Heart right ventricle (tissue), 16 donors: ENCODE measurements around the gene KCNA5. TPM values are rescaled to one million over a fixed set of nuclear protein-coding genes. Genes with fewer than 3 reads are reported as not detected.

Experiments
- ATAC-seq, 8 donors: fragments of 200-7000 bp; cut with Tn5 transposase; one replicate each; pipeline ENCODE4 v1.9.1; 2020; ENCODE audit warnings: mild to moderate bottlenecking in 8 of 8, moderate library complexity in 8 of 8, moderate number of reproducible peaks in 1 of 8
- DNase-seq, 2 donors: peaks; one replicate each; pipeline ENCODE4 v3.0.0-alpha.2; 2020
- H3K27ac ChIP-seq, 10 donors: fragments of 200-600 bp; sonication (generic) in 2 of 10; one replicate each; pipeline versions ENCODE4 v1.5.0 to v1.8.0; 2020 to 2022; ENCODE audit warnings: mild to moderate bottlenecking in 3 of 10
- H3K27me3 ChIP-seq, 7 donors: fragments of 200-600 bp; one replicate each; pipeline ENCODE4 v1.8.0; 2021 to 2022; ENCODE audit warnings: mild to moderate bottlenecking in 2 of 7
- H3K36me3 ChIP-seq, 9 donors: fragments of 200-600 bp; sonication (generic) in 1 of 9; one replicate each; pipeline versions ENCODE4 v1.5.0 to v1.8.0; 2020 to 2022; ENCODE audit warnings: mild to moderate bottlenecking in 2 of 9
- H3K4me1 ChIP-seq, 9 donors: fragments of 200-600 bp; sonication (generic) in 1 of 9; one replicate each; pipeline versions ENCODE4 v1.5.0 to v1.8.0; 2020 to 2022; ENCODE audit warnings: mild to moderate bottlenecking in 4 of 9
- H3K4me3 ChIP-seq, 10 donors: fragments of 200-600 bp; sonication (generic) in 2 of 10; one replicate each; pipeline versions ENCODE4 v1.5.0 to v1.8.0; 2020 to 2022; ENCODE audit warnings: mild to moderate bottlenecking in 7 of 10, moderate library complexity in 2 of 10
- H3K9me3 ChIP-seq, 11 donors: fragments of 200-600 bp in 10 of 11; sonication (generic) in 2 of 11; one replicate each; pipeline versions ENCODE4 v1.5.0 to v1.8.0; 2013 to 2022; ENCODE audit warnings: mild to moderate bottlenecking in 2 of 11, control low read depth in 1 of 11, moderate library complexity in 1 of 11
- CTCF ChIP-seq, 9 donors: fragments of 200-600 bp; sonication (generic) in 2 of 9; IDR thresholded peaks; one replicate each; pipeline versions ENCODE4 v1.5.0 to v1.8.0; 2021 to 2022; ENCODE audit warnings: antibody characterized with exemption in 9 of 9, mild to moderate bottlenecking in 5 of 9, moderate library complexity in 1 of 9
- WGBS, 2 donors: extraction: QIAGEN DNeasy Blood & Tissue Kit; methylation state at CpG; one replicate each; pipeline ENCODE4 v1.1.7; 2013; ENCODE audit warnings: inconsistent platforms in 1 of 2; 5-methylcytosine and 5-hydroxymethylcytosine counted together
- intact Hi-C, 10 donors: fragments of 100-400 bp; cut with DNase I; formaldehyde crosslinking; loops; one replicate each; pipeline versions ENCODE4 v1.11.1 to v1.14.2; 2022
- polyA plus RNA-seq, 2 donors: library from polyadenylated mRNA; stranded (reverse); fragments of 200-250 nt; gene quantifications; one replicate each; pipeline ENCODE4 v1.2.3, GENCODE V29; 2013
- total RNA-seq, 10 donors: library from RNA; stranded (reverse); fragmentation: NEBNext Ultra II Directional in 3 of 10; extraction: Animal tissue kit (Norgen Biotek cat#: 25700) in 3 of 10; gene quantifications; one replicate each; pipeline versions ENCODE4 v1.2.1 to v1.2.4, GENCODE V29; 2021 to 2023
- donor health status: Arrhythmogenic right ventricular cardiomyopathy.
- donor health status: ischemic (EF 13 %, LVEDD 7.1; RV severe dilation, severe dysfunction).
- donor health status: healthy with polysubstance abuse.
- donor health status: DM: no; HTN: yes; CAD: no.
- donor health status: DM: no; HTN: no; CAD: no.
- donor health status: ischemic (EF 25% LVEDD 6.9; RV normal size, moderate dysfunction).
- donor health status: ischemic (EF 25% LVEDD 5.7; RV mildly dilated, moderate dysfunction).
- donor health status: healthy.
- donor health status: DM: yes; HTN: yes; CAD: no.
- donor health status: Ischemic cardiomyopathy.
- donor health status: ischemic (EF 35%, LVEDD 5.7; RV mildly dilated, moderate dysfunction).
- donor health status: nonischemic (EF 11% LVEDD 7.7; RV severe dilation, severe dysfunction).
- donor health status: DM: yes; HTN: yes; CAD: no.
- donor health status: PGD.
- donor health status: ischemic (EF 29% LVEDD 5.4; RV normal size, mild dysfunction).
- donor health status: nonischemic (EF 23%, LVEDD 6.1; RV moderate dilation, normal function).

KCNA5 gene
- total and polyA plus RNA-seq, 12 donors: 1.4 to 5.8 (median 2.8) TPM

DNA sequence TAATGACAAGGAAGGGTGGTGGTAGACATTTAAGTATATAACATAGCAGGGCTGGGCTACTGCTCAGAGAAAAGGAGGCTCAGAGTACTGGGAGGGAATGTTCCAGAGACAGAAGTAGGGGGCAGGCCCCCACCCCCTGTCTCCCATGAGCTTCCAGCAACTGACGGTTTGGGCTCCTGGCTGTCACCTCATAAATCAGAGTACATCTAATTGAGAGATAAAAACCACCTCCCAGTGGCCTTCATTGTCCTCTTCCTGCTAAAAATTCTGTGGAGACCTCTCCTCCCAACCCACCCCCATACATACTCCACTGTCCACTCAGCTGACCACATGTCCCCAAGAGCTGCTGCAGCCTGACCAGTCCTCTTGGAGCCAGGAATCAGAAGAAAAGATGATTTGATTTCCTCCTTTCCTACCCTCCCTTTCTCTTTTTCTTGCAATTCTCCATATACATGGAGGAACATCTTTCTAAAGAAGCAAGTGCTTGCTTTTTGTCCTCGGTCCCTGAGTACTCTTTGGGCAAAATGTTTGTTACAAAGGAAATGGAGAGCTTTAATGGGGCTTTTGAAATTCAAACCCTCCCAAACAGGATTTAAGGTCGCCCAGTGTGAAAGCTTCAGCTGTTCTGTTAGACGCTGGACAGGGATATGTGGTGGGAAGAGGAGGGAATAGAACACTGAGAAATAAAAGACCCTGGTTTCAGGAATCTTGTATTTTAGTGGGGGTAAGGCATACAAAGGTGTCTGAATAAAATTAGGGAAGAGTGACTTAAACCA, 16.4 kb upstream of the KCNA5 start:
- intact Hi-C loops: loop anchor here in 2 of 10 donors (10.0 kb wide), 2 partner anchors 408 to 418 kb away; partner anchors contain the start of gene NTF3 (in 1 of the 2)
- H3K27me3 ChIP-seq: peaks cover 0 to 3% (median 0%) of the 10 kb centered on the region in 7 donors
- H3K9me3 ChIP-seq: peaks cover 0 to 4% (median 0%) of the 10 kb centered on the region in 11 donors
- TF ChIP-seq CTCF (IDR thresholded peaks at IDR 0.05): no peak
- no peak overlapping the region for H3K4me3 ChIP-seq
- H3K27ac ChIP-seq: peak overlapping the region in 6 of 10 donors; percentile 32 to 68 (median 48)
- WGBS, 2 donors: 55% methylated on average over 4 of the region's 4 CpGs
- peaks cover 0 to 33% (median 12%) of the 10 kb centered on the region in 9 donors for H3K4me1 ChIP-seq
- no peaks in the 10 kb centered on the region for H3K36me3 ChIP-seq
- ATAC-seq (no peak), DNase-seq (no peak)

GRCh38 chr12:5030066-5030465, 13.6 kb upstream of the KCNA5 start:
- TF ChIP-seq CTCF (IDR thresholded peaks at IDR 0.05): no peak
- H3K36me3 ChIP-seq: no peaks in the 10 kb centered on the region

DNA sequence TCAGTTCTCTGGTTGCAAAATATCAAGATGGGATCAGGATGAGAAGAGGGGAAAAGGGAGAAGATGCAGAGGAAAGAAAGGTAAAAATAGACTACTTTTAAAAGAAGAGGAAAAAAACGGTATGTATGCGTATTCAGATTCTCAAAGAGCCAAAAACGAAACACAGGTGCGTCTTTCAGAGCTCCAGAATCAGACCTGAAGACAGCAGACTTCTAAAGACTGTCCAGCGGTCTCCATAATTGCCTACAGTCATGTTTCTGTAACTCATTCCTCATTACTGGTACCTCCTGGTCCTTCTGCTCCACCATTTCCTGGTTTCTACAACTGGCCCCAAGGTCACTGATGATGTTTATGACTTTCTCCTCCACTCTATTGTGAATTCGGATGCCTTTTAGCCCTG, 12.4 kb upstream of the KCNA5 start:
- DNase-seq (no peak), ATAC-seq (no peak)
- intact Hi-C loops: no loop called here
- Histone ChIP-seq H3K4me3 (no peak overlapping the region), H3K27ac (no peak overlapping the region), H3K27me3 (no peaks in the 10 kb centered on the region), H3K9me3 (peaks cover 0 to 4% (median 0%) of the 10 kb centered on the region in 11 donors), H3K36me3 (no peaks in the 10 kb centered on the region), H3K4me1 (peaks cover 2 to 39% (median 25%) of the 10 kb centered on the region in 9 donors)
- TF ChIP-seq CTCF (IDR thresholded peaks at IDR 0.05): no peak
- 93 to 97% methylated on average over 6 of the region's 6 CpGs for WGBS, 2 donors

More at GRCh38 chr12:5030066-5030465, 13.6 kb upstream of the KCNA5 start:
- H3K4me1 ChIP-seq: peaks cover 2 to 46% (median 24%) of the 10 kb centered on the region in 9 donors
- peaks cover 0 to 4% (median 0%) of the 10 kb centered on the region in 11 donors for H3K9me3 ChIP-seq
- no peaks in the 10 kb centered on the region for H3K27me3 ChIP-seq
- intact Hi-C loops: no loop called here
- DNase-seq (no peak), ATAC-seq (no peak)
- H3K27ac ChIP-seq: no peak overlapping the region
- H3K4me3 ChIP-seq: no peak overlapping the region

DNA sequence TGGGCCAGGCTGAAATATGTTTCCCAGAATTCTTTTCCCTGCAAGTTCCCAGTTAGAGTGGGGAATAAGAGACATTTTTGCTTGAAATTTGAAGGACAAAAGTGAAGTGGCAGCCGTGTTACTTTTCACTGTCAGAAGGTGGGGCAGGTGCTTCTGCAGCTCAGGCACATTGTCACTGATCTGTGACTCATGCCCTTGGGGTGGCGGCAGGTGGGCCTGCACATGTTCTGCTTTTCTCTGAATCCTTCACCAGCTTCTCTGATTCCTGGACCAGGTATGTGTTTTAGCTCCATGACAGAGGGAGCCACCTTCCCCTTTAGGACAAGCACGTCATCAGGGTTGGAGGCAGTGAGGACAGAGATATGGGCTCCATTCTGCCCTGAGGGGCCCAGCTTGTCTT, 11.7 kb upstream of the KCNA5 start:
- no peaks in the 10 kb centered on the region for H3K27me3 ChIP-seq
- H3K9me3 ChIP-seq: peaks cover 0 to 4% (median 0%) of the 10 kb centered on the region in 11 donors
- 98% methylated on average over 3 of the region's 3 CpGs for WGBS, 2 donors
- H3K27ac ChIP-seq: no peak overlapping the region
- DNase-seq: no peak
- intact Hi-C loops: no loop called here
- ATAC-seq: no peak
- peaks cover 2 to 33% (median 23%) of the 10 kb centered on the region in 9 donors for H3K4me1 ChIP-seq
- TF ChIP-seq CTCF (IDR thresholded peaks at IDR 0.05): no peak
- H3K36me3 ChIP-seq: no peaks in the 10 kb centered on the region
- no peak overlapping the region for H3K4me3 ChIP-seq
